ENCODE results near the gene MAGI2. TPM values are rescaled to one million over a fixed set of nuclear protein-coding genes. Genes with fewer than 3 reads are reported as not detected.

MAGI2 gene
- total and polyA plus RNA-seq, 2 of the 13 experiments (the other 11 are each of a cell fraction or from before 2014, with no cell fraction given): 1.5 to 3.8 TPM

DNA sequence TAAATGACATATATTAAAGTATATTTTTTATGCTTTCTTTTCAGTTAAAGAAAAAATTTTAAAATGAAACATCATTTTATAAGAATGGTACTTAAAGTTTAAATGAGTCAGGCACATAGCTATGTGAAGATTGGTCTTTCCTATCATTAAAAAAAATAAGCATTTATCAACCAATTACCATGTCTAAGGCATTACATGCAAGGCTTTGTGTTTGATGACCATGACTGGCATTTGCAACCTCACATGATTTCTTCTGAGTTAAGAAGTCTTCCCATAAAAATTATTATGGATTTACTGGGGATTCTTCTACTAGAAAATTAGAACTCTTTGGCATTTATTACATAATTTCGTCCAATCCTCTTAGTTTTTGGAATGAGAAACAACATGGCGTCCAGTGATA lies 776.1 kb downstream of the MAGI2 start:
- DNase-seq (ENCODE audit: low spot score): no peak
- no peaks in the 10 kb centered on the region for H3K36me3 ChIP-seq (replicated peaks in 1 of 2; ENCODE audit: control insufficient read depth in 1 of 2, insufficient read depth in 2 of 2, low read length in 2 of 2)
- H4K20me1 ChIP-seq (ENCODE audit: insufficient read depth, low read length): no peaks in the 10 kb centered on the region
- in situ Hi-C loops (cut with HindIII; ENCODE audit: extremely low pct_ligation_motif_present, low pct_unique_long_range_greater_than_20kb): no loop called here
- H3K4me3 ChIP-seq (replicated peaks in 1 of 3; ENCODE audit: insufficient read depth in 1 of 3, low read depth in 2 of 3, low read length in 3 of 3): no peak overlapping the region
- no peak for TF ChIP-seq PLRG1 (conservative IDR thresholded peaks at IDR 0.05)
- TF ChIP-seq MTF2 (CRISPR knock-in tag; IDR thresholded peaks at IDR 0.05; ENCODE audit: borderline replicate concordance): no peak
- no peak overlapping the region for H3K4me2 ChIP-seq (ENCODE audit: low read depth, low read length)
- WGBS (ENCODE audit: low lambda C conversion rate): 2% methylated on average over 2 of the region's 2 CpGs
- no peak for FAIRE-seq
- ATAC-seq: no peak
- no peaks in the 10 kb centered on the region for H3K4me1 ChIP-seq (ENCODE audit: insufficient read depth, low read length)
- H3K9me3 ChIP-seq (ENCODE audit: low read length): no peaks in the 10 kb centered on the region
- no peak overlapping the region for H3K27ac ChIP-seq (ENCODE audit: extremely low read length, insufficient read depth, low read length)
- BruUV-seq (replicated peaks): no TSS peak
- intact Hi-C loops (cut with micrococcal nuclease; ENCODE audit: unreplicated experiment): no loop called here
- no peaks in the 10 kb centered on the region for H3K79me2 ChIP-seq (ENCODE audit: insufficient read depth, low read length)
- CTCF ChIA-PET (ENCODE audit: low intra/inter-chr PET ratio, low total read pairs): no interaction called here
- H3K27me3 ChIP-seq (ENCODE audit: control insufficient read depth in 1 of 2, insufficient read depth in 2 of 2, low read length in 2 of 2): no peaks in the 10 kb centered on the region
- H2AFZ ChIP-seq (ENCODE audit: low read length): no peak overlapping the region
- no peak overlapping the region for H3K9ac ChIP-seq (ENCODE audit: insufficient read depth, low read depth, low read length)
- POLR2A ChIA-PET: no interaction called here

DNA sequence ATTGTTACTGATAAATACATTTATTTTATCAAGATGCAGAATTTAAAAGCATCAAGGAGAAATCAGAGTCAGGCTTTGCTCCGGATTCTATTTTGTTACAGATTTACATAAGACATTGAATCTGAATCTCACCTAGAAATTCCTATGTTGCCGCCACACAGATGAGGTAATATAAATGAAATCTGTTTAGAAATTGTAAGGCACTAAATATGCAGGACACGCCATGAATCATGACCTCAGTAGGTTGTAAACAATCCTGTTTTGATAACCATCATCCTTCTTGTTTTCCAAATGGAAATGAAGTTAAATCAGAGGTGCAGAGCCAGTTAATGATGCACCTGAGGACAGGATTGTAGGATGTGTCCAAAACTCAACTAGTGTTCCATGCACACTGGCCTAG lies 778.0 kb downstream of the MAGI2 start:
- Histone ChIP-seq H3K4me1 (ENCODE audit: insufficient read depth, low read length) (no peaks in the 10 kb centered on the region), H3K27ac (ENCODE audit: extremely low read length, insufficient read depth, low read length) (no peak overlapping the region), H3K4me2 (ENCODE audit: low read depth, low read length) (no peak overlapping the region), H3K79me2 (ENCODE audit: insufficient read depth, low read length) (no peaks in the 10 kb centered on the region), H2AFZ (ENCODE audit: low read length) (no peak overlapping the region), H3K36me3 (replicated peaks in 1 of 2; ENCODE audit: control insufficient read depth in 1 of 2, insufficient read depth in 2 of 2, low read length in 2 of 2) (no peaks in the 10 kb centered on the region), H3K9ac (ENCODE audit: insufficient read depth, low read depth, low read length) (no peak overlapping the region), H3K27me3 (ENCODE audit: control insufficient read depth in 1 of 2, insufficient read depth in 2 of 2, low read length in 2 of 2) (no peaks in the 10 kb centered on the region), H4K20me1 (ENCODE audit: insufficient read depth, low read length) (no peaks in the 10 kb centered on the region), H3K9me3 (ENCODE audit: low read length) (no peaks in the 10 kb centered on the region), H3K4me3 (replicated peaks in 1 of 3; ENCODE audit: insufficient read depth in 1 of 3, low read depth in 2 of 3, low read length in 3 of 3) (no peak overlapping the region)
- DNase-seq (ENCODE audit: low spot score) (no peak), FAIRE-seq (no peak), ATAC-seq (no peak)
- POLR2A ChIA-PET: no interaction called here
- TF ChIP-seq ZNF12 (CRISPR knock-in tag; IDR thresholded peaks at IDR 0.05) (no peak), HNRNPH1 (optimal IDR thresholded peaks at IDR 0.05; ENCODE audit: low read depth, low read length) (no peak), ADNP (CRISPR knock-in tag; IDR thresholded peaks at IDR 0.05) (no peak), NR2F2 (IDR thresholded peaks at IDR 0.05; ENCODE audit: borderline replicate concordance, low read depth) (no peak)
- WGBS (ENCODE audit: low lambda C conversion rate): 21% methylated on average over 3 of the region's 3 CpGs
- in situ Hi-C loops (cut with HindIII; ENCODE audit: extremely low pct_ligation_motif_present, low pct_unique_long_range_greater_than_20kb) (no loop called here), intact Hi-C loops (cut with micrococcal nuclease; ENCODE audit: unreplicated experiment) (no loop called here)
- BruUV-seq (replicated peaks): no TSS peak
- CTCF ChIA-PET (ENCODE audit: low intra/inter-chr PET ratio, low total read pairs): no interaction called here
